Measurements from ENCODE around the gene CNIH3.

Gene CNIH3

GRCh38 chr1:224582041-224582440 is 34.1 kb upstream of the CNIH3 start:
- TF ChIP-seq TCF12 (IDR thresholded peaks at IDR 0.05; ENCODE audit: low read depth) (no peak), RAD21 (IDR thresholded peaks at IDR 0.05; ENCODE audit: low read depth) (no peak), YY1 (IDR thresholded peaks at IDR 0.05; ENCODE audit: low read depth) (no peak), TEAD4 (IDR thresholded peaks at IDR 0.05) (no peak), USF1 (IDR thresholded peaks at IDR 0.05) (no peak), CEBPB (IDR thresholded peaks at IDR 0.05) (no peak), ZBTB7A (IDR thresholded peaks at IDR 0.05; ENCODE audit: low read depth) (no peak), CREB1 (IDR thresholded peaks at IDR 0.05; ENCODE audit: low read depth) (no peak)
- TF ChIP-seq, protein P1, sequence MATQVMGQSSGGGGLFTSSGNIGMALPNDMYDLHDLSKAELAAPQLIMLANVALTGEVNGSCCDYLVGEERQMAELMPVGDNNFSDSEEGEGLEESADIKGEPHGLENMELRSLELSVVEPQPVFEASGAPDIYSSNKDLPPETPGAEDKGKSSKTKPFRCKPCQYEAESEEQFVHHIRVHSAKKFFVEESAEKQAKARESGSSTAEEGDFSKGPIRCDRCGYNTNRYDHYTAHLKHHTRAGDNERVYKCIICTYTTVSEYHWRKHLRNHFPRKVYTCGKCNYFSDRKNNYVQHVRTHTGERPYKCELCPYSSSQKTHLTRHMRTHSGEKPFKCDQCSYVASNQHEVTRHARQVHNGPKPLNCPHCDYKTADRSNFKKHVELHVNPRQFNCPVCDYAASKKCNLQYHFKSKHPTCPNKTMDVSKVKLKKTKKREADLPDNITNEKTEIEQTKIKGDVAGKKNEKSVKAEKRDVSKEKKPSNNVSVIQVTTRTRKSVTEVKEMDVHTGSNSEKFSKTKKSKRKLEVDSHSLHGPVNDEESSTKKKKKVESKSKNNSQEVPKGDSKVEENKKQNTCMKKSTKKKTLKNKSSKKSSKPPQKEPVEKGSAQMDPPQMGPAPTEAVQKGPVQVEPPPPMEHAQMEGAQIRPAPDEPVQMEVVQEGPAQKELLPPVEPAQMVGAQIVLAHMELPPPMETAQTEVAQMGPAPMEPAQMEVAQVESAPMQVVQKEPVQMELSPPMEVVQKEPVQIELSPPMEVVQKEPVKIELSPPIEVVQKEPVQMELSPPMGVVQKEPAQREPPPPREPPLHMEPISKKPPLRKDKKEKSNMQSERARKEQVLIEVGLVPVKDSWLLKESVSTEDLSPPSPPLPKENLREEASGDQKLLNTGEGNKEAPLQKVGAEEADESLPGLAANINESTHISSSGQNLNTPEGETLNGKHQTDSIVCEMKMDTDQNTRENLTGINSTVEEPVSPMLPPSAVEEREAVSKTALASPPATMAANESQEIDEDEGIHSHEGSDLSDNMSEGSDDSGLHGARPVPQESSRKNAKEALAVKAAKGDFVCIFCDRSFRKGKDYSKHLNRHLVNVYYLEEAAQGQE (IDR thresholded peaks at IDR 0.05; ENCODE audit: low read depth) = no peak

DNA sequence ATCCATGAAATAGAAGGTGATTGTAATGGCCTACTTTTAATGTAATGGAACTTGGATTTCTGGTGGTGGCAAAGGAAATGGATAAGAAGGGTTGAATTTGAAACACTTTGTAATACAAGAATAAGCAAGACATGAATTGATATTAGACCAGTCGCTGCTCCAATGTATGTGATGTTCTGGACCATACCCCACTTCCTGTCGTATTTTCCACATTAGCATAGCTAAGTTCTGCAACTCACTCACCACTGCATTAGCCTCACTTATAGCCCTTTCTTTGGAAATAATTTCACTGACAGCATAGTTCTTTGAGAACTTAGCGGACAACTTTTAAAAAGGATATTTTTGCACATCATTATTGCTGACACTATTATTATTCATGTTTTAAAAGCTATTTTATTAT is 32.3 kb upstream of the CNIH3 start:
- TF ChIP-seq EGR1 (IDR thresholded peaks at IDR 0.05) (no peak), EP300 (IDR thresholded peaks at IDR 0.05; ENCODE audit: borderline replicate concordance) (no peak), YY1 (IDR thresholded peaks at IDR 0.05; ENCODE audit: low read depth) (no peak), CEBPB (IDR thresholded peaks at IDR 0.05) (no peak), USF1 (IDR thresholded peaks at IDR 0.05) (no peak), CREB1 (IDR thresholded peaks at IDR 0.05; ENCODE audit: low read depth) (no peak), RAD21 (IDR thresholded peaks at IDR 0.05; ENCODE audit: low read depth) (no peak), TEAD4 (IDR thresholded peaks at IDR 0.05) (no peak), TAF1 (IDR thresholded peaks at IDR 0.05; ENCODE audit: low read depth) (no peak), NFIC (IDR thresholded peaks at IDR 0.05) (no peak), TCF12 (IDR thresholded peaks at IDR 0.05; ENCODE audit: low read depth) (no peak), MAX (IDR thresholded peaks at IDR 0.05) (no peak), FOXM1 (IDR thresholded peaks at IDR 0.05; ENCODE audit: borderline replicate concordance, low read depth) (no peak), ZBTB7A (IDR thresholded peaks at IDR 0.05; ENCODE audit: low read depth) (no peak)
- TF ChIP-seq, protein P1 (IDR thresholded peaks at IDR 0.05; ENCODE audit: low read depth) = no peak

DNA sequence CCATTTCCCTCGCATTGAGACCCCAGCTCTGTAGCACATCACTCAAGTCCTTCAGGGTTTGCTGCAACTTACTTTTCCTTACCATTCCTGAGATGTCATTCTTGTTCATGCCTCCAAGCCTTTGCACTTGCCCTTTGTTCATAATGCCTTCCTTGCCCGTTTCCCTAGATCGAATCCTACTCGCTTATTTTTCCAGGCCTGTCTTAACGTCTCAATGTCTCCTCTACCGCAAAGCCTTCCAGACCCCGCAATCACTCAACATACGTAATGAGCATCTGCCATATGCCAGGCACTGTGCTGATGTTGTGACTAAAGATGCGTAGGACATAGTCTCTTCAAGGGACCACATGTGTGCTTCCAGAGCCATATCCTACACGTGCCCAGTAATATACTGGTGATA is 31.1 kb upstream of the CNIH3 start:
- TF ChIP-seq MAX (IDR thresholded peaks at IDR 0.05) = no peak
- no peak for TF ChIP-seq ZBTB7A (IDR thresholded peaks at IDR 0.05; ENCODE audit: low read depth)
- no peak for TF ChIP-seq FOXM1 (IDR thresholded peaks at IDR 0.05; ENCODE audit: borderline replicate concordance, low read depth)
- no peak for TF ChIP-seq RAD21 (IDR thresholded peaks at IDR 0.05; ENCODE audit: low read depth)
- no peak for TF ChIP-seq CEBPB (IDR thresholded peaks at IDR 0.05)
- TF ChIP-seq CREB1 (IDR thresholded peaks at IDR 0.05; ENCODE audit: low read depth) = no peak
- no peak for TF ChIP-seq TCF12 (IDR thresholded peaks at IDR 0.05; ENCODE audit: low read depth)
- TF ChIP-seq, protein P1 (IDR thresholded peaks at IDR 0.05; ENCODE audit: low read depth) = no peak
- no peak for TF ChIP-seq EP300 (IDR thresholded peaks at IDR 0.05; ENCODE audit: borderline replicate concordance)
- TF ChIP-seq NFIC (IDR thresholded peaks at IDR 0.05) = no peak
- TF ChIP-seq TEAD4 (IDR thresholded peaks at IDR 0.05) = no peak
- TF ChIP-seq EGR1 (IDR thresholded peaks at IDR 0.05) = no peak
- no peak for TF ChIP-seq USF1 (IDR thresholded peaks at IDR 0.05)
- TF ChIP-seq YY1 (IDR thresholded peaks at IDR 0.05; ENCODE audit: low read depth) = no peak
- no peak for TF ChIP-seq TAF1 (IDR thresholded peaks at IDR 0.05; ENCODE audit: low read depth)

DNA sequence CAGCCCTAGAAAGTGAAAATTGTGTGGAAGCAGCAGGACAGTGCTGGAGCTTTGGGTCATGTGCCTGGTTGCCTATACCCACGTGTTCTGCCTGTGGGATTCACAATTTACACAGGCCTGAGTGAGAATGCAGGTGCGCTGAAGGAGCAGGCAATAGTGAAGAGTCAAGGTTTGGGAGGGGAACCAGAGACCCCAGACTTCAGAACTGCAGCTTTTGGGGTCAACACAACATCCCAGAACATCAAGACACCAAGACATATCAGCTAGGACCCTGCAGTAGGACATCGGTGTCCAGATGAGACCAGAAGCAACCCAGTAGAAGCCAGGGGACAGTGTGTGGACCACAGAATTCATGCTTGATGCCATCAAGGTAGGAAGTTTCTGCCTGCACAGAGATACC is 29.1 kb upstream of the CNIH3 start:
- TF ChIP-seq NFIC (IDR thresholded peaks at IDR 0.05) = no peak
- no peak for TF ChIP-seq EP300 (IDR thresholded peaks at IDR 0.05; ENCODE audit: borderline replicate concordance)
- TF ChIP-seq TCF12 (IDR thresholded peaks at IDR 0.05; ENCODE audit: low read depth) = no peak
- no peak for TF ChIP-seq USF1 (IDR thresholded peaks at IDR 0.05)
- TF ChIP-seq, protein P1 (IDR thresholded peaks at IDR 0.05; ENCODE audit: low read depth) = no peak
- TF ChIP-seq RAD21 (IDR thresholded peaks at IDR 0.05; ENCODE audit: low read depth) = no peak
- no peak for TF ChIP-seq CREB1 (IDR thresholded peaks at IDR 0.05; ENCODE audit: low read depth)
- no peak for TF ChIP-seq MAX (IDR thresholded peaks at IDR 0.05)
- no peak for TF ChIP-seq YY1 (IDR thresholded peaks at IDR 0.05; ENCODE audit: low read depth)
- no peak for TF ChIP-seq CEBPB (IDR thresholded peaks at IDR 0.05)
- TF ChIP-seq FOXM1 (IDR thresholded peaks at IDR 0.05; ENCODE audit: borderline replicate concordance, low read depth) = no peak
- TF ChIP-seq ZBTB7A (IDR thresholded peaks at IDR 0.05; ENCODE audit: low read depth) = no peak
- TF ChIP-seq TEAD4 (IDR thresholded peaks at IDR 0.05) = no peak
- TF ChIP-seq TAF1 (IDR thresholded peaks at IDR 0.05; ENCODE audit: low read depth) = no peak
- TF ChIP-seq EGR1 (IDR thresholded peaks at IDR 0.05) = no peak
